ENCODE results near the gene TRIO.

GRCh38 chr5:14313986-14314690 lies 171.0 kb downstream of the TRIO start:
- TF ChIP-seq CTCF (IDR thresholded peaks at IDR 0.05) (no peak), POLR2A (IDR thresholded peaks at IDR 0.05) (no peak)
